Stimulated activated CD8-positive, alpha-beta memory T cell treated with anti-CD3 and anti-CD28 coated beads, Interleukin-12 subunit alpha, Interleukin-12 subunit beta, amount 100 ng/mL, for 24 hours (primary cell): Measurements from ENCODE around the gene LHX1.

Experiments used
- DNase-seq: peaks from one replicate; pipeline ENCODE4 v3.0.0-alpha.2; 2020; ENCODE audit errors: extremely low read depth

LHX1 gene

GRCh38 chr17:36972186-36972700 lies 35.0 kb downstream of the LHX1 start:
- DNase-seq, result no peak

GRCh38 chr17:36972905-36973304 lies 35.6 kb downstream of the LHX1 start:
- DNase-seq, result no peak

GRCh38 chr17:36975922-36976515 lies 38.7 kb downstream of the LHX1 start:
- DNase-seq, result no peak

- DNase-seq, result no peak
Observed at GRCh38 chr17:36977066-36977465, 39.8 kb downstream of the LHX1 start.

- no peak for DNase-seq
Observed at GRCh38 chr17:36977568-36977967, 40.3 kb downstream of the LHX1 start.

GRCh38 chr17:36978810-36979564 lies 41.7 kb downstream of the LHX1 start:
- no peak for DNase-seq

GRCh38 chr17:36979565-36979941 lies 42.3 kb downstream of the LHX1 start:
- DNase-seq, result no peak

- no peak for DNase-seq
Observed at GRCh38 chr17:36980280-36980761, 43.0 kb downstream of the LHX1 start.

GRCh38 chr17:36983618-36984017 lies 46.3 kb downstream of the LHX1 start:
- no peak for DNase-seq

- no peak for DNase-seq
Observed at GRCh38 chr17:36989173-36989572, 51.9 kb downstream of the LHX1 start.

- no peak for DNase-seq
Observed at GRCh38 chr17:36992701-36993100, 55.4 kb downstream of the LHX1 start.

- no peak for DNase-seq
Observed at GRCh38 chr17:36993227-36993626, 56.0 kb downstream of the LHX1 start.
